ENCODE measurements around the gene SPEM3.

The SPEM3 gene
- total RNA-seq = 0 to 2.1 (median 0) reads per million in 17 experiments

DNA sequence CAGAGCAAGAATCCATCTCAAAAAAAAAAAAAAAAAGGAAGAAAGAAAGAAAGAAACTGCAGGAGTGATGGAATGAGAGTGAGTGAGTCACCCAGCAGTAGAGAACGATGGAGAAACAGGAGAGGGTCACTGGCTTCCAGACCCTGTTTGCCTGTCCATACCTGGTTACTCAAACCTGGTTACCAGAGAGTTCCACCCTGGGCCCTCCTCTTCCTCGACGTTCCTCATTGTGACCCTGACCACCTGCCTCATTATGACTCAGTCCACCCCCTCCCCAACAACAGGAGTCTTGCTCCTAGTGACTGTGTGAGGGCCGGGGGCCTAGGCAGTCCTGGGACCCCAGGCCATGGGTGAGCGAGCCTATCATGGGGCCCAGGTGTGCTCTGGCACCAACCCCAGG is at the start of gene SPEM3:
Gene SPEM3 (plus strand): TSS at position 301 of the 400 bp plus-strand sequence. CDS start 46 bp downstream, at position 347.
- DNase-seq = no peak

DNA sequence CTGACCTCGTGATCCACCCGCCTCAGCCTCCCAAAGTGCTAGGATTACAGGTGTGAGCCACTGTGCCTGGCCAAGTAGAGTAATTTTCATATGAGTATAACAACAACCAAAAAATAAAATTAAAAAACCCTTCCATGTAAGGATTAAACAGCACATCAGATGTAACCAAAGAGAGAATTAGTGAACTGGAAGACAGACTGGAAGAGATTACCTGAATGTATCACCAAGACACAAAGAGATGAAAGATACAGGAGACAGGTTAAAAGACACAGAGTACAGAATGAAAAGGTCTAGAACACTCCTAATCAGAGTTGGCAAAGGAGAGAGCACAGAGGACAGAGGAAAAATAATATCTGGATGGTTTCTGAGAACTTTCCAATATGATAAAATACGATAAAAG is 49.5 kb upstream of the SPEM3 start:
- no peak for DNase-seq

DNA sequence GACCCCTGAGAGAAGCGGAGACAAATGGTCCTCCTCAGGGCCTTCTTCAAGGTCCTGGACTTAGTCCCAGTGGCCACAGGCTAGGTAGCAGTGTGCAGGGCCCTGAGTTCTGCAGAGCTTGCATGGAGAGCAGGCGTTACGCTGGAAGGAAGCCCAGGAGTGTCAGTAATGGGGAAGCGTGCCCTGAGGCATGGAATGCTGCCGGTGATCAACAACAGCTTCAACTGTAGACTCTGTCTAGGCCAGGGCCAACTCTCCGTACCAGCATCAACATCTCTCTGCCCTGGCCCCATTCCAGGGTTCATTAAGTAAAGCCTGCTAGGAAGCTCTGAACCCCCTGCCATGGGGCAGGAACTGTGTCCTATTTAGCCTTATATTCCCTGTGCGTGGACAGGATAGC is 48.3 kb upstream of the SPEM3 start:
- peak; percentile 13 to 41 (median 40) for DNase-seq

DNA sequence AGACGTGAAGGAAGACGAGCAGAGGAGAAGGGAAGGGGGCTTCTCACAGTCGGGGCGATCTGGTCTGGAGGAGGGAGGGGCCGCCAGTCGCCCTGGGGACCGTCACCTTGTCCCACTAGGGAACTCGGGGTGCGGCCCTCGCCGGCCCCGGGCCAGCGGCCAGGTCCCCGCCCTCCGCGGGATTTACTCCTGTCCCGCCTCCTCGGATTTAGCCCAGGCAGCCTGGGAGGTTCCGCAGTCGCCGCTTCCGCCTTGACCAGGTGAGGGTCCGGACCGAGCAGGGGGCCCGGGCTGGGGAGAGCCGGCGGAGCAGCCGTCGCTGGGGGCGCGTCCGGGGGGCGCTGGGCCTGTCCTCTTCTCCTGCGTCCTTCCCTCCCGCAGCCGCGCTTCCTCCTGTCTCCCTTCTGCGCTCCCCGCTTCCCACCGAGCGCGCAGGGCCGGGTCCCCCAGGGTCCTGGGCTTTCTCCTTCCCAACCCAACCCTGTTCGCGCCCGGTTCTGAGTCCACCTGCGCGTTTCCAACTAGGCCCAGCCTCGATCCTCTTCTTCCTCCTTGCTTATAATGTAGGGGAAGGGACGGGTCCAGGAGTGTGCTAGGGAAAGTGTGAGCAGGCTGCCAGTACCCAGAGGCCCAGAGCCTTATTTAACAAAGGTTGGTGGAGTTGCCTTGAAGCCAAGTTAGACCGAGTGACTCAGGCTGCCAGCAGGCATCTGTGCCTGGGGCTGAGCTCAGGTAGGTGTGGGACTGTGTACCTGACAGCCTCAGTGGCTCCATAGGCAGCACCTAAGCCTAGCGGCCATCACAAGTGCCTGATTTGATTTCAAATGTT is 47.6 kb upstream of the SPEM3 start, which contains the start of gene TNK1:
Gene TNK1 (plus strand): TSS at position 235 of the 829 bp plus-strand sequence. CDS start 1,838 bp downstream, outside the sequence.
- DNase-seq = peak in 1 of 4 experiments; percentile 38

- DNase-seq = no peak
These were observed 45.8 kb upstream of the SPEM3 start for GRCh38 chr17:7382901-7383300.

- no peak for DNase-seq
These were observed 45.3 kb upstream of the SPEM3 start for GRCh38 chr17:7383371-7383741.

- peak; percentile 21 to 60 (median 34) for DNase-seq
These were observed 44.7 kb upstream of the SPEM3 start for GRCh38 chr17:7383742-7384488.

- no peak for DNase-seq
These were observed 44.1 kb upstream of the SPEM3 start for GRCh38 chr17:7384489-7385081.

DNA sequence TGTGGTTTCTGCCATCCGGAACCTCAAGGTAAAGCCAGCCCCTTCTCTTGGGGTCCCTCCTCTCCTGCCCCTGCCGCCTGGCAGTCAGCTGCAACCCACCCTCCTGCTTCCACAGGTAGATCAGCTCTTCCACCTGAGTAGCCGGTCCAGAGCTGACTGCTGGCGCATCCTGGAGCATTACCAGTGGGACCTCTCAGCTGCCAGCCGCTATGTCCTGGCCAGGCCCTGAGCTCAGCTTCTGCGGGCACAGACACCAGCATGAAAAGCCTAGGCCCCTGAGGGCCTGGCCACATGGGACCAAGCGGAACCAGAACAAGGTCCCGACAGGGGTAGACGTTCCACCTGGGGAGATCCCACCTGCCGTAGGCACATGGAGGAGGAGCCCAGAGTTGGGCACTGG is 39.8 kb upstream of the SPEM3 start:
- no peak for DNase-seq

GRCh38 chr17:7389924-7390910 is 38.4 kb upstream of the SPEM3 start:
- DNase-seq = no peak

- no peak for DNase-seq
These were observed 37.4 kb upstream of the SPEM3 start for GRCh38 chr17:7391307-7391706.

- no peak for DNase-seq
These were observed 35.7 kb upstream of the SPEM3 start for GRCh38 chr17:7392696-7393612.

DNA sequence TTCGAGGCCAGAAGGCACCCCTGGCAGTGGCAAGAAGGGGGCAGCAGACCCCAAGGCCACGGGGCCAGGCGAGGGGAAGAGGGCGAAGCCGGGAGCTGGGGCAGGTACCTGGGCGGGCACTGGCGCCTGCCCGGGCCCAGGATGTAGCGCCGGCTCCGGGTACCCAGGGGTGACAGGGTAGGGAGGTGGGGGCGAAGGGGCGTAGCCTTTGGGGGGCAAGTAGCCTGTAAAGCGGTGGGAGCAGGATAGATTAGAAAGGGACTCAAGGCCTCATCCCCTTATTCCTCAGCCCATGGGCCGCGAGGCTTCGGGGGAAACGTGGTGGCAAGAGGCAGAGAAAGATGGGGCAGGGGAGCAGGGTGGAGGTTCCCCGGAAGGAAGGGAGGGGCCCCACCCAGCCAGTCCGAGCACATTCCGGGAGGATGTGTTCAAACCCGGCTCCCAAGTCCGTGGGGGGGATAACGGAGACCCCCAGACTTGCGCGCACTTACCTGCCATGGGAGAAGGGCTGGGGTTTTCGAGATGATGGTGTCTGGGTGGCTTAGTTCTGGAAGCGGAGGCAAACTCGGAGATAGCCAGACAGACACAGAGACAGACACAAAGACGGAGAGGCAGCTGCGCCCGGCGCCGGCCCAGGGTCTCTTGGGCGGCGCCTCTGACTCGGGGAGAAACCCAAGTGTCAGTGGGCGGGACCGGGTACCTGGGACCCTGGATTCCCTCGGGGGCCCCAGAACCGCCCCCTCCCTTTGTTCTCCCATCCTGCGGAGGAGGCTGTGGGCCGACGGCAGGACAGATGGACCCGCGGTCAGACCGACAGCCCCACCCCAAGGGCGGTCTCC is 34.8 kb upstream of the SPEM3 start:
- DNase-seq = peak in 2 of 4 experiments; percentile 14 to 31

- peak; percentile 85 to 95 (median 93) for DNase-seq
These were observed 34.0 kb upstream of the SPEM3 start, which contains the start of gene PLSCR3 for GRCh38 chr17:7394452-7395191. Gene PLSCR3 (minus strand): TSS chr17:7394525. CDS start chr17:7394110, 415 bp downstream.

- DNase-seq = no peak
These were observed 32.5 kb upstream of the SPEM3 start for GRCh38 chr17:7396147-7396546.

- DNase-seq = no peak
These were observed 30.0 kb upstream of the SPEM3 start for GRCh38 chr17:7398612-7399011.

DNA sequence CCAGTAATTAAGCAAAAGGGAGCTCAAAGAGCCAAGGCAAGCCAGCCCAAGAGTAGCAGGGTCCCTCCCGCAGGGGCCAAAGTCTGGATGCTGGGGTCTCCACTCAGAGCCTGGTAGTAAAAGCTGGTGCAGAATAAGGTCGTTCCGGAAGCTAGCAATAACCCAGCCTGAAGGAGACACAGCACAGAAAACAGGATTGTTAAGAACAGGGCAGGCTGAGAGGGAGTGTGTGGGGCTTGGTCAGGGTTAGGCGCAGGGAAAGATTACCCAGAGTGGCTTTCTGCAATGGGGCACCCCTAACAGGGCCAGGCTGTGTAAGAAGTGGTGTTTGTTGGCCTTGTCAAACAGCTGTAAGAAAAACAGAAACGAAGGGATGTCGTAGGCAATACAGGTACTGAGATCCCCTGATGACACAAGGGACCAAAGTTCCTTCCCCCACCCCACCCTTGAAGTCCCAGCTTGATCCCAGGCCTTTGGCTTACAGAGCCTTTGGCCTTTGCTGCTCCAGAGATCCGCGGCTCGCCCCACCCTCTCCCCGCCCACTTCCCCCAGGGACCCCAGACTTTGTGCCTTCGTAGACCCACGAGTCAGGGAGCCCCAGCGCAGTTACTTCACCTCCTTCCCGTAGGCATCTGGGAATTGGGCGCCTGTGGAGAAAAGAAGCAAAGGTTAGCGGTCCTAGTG is 25.5 kb upstream of the SPEM3 start:
- DNase-seq = peak in 2 of 4 experiments; percentile 11 to 33

GRCh38 chr17:7403727-7403976 is 25.0 kb upstream of the SPEM3 start:
- no peak for DNase-seq
